Bone marrow (tissue), 2 donors: ENCODE measurements around the gene IFNAR2.
"Not testable (repeated sequence)": the region's sequence is repeated elsewhere in the genome, so short reads cannot be mapped to it uniquely, and the experiment has no call there.

Experiments used
- DNase-seq, 2 donors: peaks; one replicate each; lab custom pipeline; 2025; lab: John Stamatoyannopoulos, UW

IFNAR2 gene

GRCh38 chr21:33244082-33244778, 14.5 kb downstream of the IFNAR2 start:
- no peak for DNase-seq

DNA sequence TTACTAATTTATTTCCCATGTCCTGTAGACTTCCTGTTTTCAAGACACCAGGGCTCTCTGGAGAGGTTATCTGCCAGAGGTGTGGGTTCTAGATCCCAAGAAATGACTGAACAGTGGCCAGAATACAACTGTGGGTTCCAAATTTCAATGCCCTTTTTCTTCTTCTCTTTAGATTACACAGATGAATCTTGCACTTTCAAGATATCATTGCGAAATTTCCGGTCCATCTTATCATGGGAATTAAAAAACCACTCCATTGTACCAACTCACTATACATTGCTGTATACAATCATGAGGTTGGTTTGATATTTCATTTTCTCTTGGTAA, 15.0 kb downstream of the IFNAR2 start:
- no peak for DNase-seq

DNA sequence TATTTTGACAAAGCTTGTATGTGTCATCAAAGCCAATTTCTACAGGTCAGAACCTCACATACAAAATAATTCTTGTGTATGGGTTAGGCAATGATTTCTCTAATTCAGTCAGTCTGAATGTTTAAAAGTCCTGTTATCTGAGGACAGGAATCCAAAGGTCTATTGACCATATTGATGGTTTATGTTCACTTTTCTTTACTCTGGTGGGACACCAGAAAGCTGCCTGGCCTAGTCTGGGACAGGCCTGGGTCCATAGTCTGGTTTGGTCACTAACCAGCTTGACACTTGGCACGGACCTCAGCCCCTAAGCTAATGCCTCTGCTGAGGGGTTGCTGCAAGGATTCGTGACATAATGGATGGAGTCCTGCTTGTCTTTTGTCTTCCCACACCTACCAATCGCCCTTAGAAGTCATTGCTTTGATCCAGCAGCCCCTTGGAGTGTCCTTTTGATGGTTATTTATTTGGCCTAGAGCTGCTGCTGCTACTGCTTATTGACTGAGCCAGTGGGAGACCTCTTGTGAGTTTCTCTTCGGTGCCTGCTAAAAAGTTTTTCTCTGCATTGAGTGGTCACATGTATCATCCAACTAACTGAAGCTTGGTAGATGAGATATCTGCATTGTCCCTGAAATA, 15.7 kb downstream of the IFNAR2 start:
- DNase-seq, result no peak

DNA sequence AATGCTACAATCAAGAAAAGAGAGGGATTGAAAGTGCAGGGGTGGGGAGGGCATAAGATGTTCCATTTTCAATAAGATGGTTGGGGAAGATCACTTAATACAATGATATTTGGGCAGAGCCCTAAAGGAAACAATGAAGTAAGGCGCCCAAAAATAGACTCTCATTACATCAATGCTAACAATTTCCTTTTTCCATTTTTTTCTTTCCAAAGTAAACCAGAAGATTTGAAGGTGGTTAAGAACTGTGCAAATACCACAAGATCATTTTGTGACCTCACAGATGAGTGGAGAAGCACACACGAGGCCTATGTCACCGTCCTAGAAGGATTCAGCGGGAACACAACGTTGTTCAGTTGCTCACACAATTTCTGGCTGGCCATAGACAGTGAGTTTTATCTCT, 16.8 kb downstream of the IFNAR2 start:
- DNase-seq, result no peak

DNA sequence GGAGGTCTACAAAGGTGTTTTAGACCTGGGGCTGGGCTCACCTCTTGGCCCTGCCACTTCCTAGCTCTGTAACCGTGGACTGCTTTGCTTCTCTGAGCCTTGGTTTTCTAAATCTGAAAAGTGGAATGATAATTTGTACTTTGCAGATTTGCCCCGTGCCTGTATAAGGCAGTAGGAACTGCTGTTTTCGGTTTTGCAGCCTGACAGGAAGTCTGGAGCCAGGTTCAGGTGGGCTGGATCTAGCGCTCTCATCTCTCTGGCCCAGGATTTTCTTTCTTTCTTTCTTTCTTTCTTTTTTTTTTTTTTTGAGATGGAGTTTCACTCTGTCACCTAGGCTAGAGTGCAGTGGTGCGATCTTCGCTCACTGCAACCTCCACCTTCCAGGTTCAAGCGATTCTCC, 17.2 kb downstream of the IFNAR2 start:
- DNase-seq, result no peak

- no peak for DNase-seq
Measured at GRCh38 chr21:33247599-33247998, 17.9 kb downstream of the IFNAR2 start.

DNA sequence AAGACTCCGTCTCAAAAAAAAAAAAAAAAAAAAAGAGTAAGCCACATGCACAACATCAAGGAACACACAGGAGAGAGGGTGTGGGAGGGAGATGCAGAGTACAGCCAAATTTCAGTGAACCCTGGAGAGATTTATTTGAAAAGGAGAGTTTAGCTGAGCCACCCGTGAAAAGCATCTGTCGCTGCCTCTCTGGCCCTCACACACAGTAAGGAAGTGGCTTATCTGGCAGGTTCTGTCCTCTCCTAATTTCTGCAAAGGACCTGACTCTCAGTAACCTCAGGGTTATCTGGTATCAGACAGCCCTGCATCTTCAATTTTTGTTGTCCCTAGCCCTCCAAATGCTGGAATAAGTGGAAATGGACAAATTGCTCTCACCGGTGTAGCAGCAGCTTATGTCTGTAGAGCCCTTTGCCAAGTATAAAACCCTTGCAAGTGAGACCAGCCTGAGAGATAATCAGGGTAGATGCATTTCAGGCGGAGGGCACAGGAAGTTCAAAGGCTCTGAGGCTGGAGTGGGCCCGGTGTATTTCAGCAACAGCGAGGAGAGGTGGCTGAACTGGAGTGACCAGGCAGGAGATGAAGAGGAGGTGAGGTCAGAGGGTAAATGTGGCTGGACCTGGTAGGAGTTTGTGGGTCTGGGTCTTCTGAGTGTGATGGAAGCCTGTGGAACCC, 19.7 kb downstream of the IFNAR2 start:
- DNase-seq, result no peak

GRCh38 chr21:33251119-33251518, 21.4 kb downstream of the IFNAR2 start:
- no peak for DNase-seq

DNA sequence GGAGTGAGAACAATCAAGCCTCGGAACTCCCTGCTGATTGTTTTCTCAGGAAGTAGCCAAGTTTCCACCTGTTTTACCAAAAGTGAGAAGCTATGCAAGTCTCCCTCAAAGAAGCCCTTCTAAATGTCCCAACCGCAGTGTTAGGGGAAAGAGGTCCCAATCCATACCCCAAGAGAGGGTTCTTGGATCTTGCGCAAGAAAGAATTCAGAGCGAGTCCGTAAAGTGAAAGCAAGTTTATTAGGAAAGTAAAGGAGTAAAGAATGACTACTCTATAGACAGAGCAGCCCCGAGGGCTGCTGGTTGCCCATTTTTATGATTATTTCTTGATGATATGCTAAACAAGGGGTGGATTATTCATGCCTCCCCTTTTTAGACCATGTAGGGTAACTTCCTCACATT, 23.6 kb downstream of the IFNAR2 start:
- not testable (repeated sequence) for DNase-seq

DNA sequence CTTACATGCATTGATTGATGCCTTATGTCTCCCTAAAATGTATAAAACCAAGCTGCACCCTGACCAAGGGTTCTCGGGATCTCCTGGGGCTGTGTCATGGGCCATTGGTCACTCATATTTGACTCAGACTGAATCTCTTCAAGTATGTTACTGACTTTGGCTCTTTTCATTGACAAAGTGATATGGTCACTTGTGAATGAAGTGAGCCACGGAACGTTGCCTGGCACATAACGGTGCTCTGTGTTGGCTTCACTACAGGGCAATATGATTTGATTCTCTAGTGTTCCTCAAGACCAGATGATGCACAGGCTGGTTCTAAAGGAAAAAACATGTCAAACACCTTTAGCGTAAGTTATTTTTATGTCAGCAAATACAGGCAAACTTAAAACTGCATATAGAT, 25.0 kb downstream of the IFNAR2 start:
- DNase-seq, result no peak

DNA sequence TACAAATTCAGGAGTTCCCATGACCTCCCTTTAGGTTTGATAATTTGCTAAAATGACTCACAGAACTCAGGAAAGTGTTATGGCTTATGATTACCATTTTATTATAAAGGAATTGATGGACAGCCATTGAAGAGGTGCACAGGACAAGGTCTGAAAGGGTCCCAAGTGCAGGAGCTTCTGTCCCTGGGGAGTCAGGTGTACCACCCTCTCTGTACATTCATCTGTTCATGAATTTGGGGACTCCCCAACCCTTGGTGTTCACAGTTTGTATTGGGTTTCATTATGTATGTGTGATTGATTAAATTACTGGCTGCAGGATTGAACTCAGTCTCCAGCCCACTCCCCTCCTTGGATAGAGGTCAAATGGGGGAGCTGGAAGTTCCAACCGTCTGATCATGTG, 25.7 kb downstream of the IFNAR2 start:
- DNase-seq, result no peak

DNA sequence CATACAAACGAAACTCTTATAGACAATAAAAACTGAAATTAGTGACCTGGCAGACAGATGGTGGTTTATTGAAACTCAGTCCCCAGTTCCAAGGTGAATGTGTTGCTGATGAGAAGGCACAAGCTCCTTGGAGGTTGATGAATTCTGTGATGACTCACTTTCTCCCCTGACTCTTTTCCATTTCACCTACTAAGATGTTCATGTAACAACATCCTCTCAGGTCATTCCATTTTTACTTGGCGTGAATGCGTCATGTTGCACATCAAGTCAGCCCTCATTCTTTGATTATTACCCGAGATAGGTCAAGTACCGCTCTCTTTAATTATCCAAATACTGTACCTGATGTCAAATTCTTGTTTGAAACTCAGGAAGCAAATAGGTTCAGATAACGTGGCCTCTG, 26.3 kb downstream of the IFNAR2 start:
- no peak for DNase-seq

DNA sequence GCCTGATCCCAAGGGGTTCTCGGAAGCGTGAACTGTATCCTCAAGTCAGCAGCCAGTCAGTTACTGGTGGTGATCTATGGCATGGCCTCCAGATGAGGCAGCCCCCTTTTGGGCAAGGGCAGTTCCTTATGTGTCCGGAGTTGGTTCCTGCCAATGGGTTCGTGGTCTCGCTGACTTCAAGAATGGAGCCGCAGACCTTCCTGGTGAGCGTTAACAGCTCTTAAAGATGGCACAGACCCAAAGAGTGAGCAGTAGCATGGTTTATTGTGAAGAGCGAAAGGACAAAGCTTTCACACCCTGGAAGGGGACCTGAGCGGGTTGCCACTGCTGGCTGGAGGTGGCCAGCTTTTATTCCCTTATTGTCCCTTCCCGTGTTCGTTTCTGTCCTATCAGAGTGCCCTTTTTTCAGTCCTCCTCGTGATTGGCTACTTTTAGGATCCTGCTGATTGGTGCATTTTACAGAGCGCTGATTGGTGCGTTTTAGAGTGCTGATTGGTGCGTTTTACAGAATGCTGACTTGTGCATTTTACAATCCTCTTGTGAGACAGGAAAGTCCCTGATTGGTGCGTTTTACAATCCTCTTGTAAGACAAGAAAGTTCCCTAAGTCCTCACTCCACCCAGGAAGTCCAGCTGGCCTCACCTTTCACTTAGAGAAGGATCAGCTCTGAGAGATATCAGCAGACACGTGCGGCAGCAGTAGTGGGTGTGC, 27.5 kb downstream of the IFNAR2 start:
- no peak for DNase-seq

DNA sequence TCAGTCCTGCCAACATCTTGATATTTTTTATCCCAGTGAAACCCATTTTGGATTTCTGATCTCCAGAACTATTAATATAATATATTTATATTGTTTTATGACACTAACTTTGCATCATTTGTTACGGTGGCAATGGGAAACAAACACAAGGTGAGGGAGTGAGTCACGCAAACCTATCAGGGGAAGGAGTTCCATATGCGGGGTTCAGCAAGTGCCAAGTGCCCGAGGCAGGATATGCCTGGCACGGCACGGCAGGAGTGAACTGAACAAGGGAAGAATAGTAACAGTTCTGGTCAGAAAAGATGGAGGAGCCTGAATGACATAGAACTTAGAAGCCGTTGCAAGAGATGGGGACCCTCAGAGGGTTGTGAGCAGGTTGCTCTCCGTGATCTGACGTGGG, 28.7 kb downstream of the IFNAR2 start:
- DNase-seq, result no peak

DNA sequence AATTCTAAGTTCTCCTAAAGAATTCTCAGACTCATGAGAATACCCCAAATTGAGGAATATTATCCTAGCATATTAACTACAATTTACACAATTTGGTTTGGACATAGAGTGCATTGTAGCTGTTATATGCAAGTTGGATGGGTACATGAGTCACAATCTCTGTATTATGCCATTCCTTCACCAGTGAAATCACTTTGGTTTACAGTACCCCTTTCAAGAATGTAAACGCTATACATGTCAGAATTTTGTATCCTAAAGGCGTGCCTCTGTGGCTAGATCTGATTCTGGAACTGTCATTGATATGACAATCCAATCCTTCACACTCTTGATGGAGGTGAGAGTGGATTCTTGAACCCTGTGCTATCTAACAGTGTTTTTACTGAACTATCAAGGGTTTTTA, 29.7 kb downstream of the IFNAR2 start:
- no peak for DNase-seq

GRCh38 chr21:33259995-33260394, 30.3 kb downstream of the IFNAR2 start:
- DNase-seq, result no peak

- peak in 1 of 2 donors; percentile 72 for DNase-seq
Measured at GRCh38 chr21:33261635-33262034, 31.9 kb downstream of the IFNAR2 start.

DNA sequence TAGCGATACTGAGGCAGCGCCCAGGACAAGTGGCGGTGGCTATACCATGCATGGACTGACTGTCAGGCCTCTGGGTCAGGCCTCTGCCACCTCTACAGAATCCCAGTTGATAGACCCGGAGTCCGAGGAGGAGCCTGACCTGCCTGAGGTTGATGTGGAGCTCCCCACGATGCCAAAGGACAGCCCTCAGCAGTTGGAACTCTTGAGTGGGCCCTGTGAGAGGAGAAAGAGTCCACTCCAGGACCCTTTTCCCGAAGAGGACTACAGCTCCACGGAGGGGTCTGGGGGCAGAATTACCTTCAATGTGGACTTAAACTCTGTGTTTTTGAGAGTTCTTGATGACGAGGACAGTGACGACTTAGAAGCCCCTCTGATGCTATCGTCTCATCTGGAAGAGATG, 33.2 kb downstream of the IFNAR2 start:
- DNase-seq, result no peak

GRCh38 chr21:33264561-33264960, 34.8 kb downstream of the IFNAR2 start:
- DNase-seq, result no peak

- DNase-seq, result peak; percentile 55 to 95
Measured at GRCh38 chr21:33265664-33266049, 35.9 kb downstream of the IFNAR2 start.

DNA sequence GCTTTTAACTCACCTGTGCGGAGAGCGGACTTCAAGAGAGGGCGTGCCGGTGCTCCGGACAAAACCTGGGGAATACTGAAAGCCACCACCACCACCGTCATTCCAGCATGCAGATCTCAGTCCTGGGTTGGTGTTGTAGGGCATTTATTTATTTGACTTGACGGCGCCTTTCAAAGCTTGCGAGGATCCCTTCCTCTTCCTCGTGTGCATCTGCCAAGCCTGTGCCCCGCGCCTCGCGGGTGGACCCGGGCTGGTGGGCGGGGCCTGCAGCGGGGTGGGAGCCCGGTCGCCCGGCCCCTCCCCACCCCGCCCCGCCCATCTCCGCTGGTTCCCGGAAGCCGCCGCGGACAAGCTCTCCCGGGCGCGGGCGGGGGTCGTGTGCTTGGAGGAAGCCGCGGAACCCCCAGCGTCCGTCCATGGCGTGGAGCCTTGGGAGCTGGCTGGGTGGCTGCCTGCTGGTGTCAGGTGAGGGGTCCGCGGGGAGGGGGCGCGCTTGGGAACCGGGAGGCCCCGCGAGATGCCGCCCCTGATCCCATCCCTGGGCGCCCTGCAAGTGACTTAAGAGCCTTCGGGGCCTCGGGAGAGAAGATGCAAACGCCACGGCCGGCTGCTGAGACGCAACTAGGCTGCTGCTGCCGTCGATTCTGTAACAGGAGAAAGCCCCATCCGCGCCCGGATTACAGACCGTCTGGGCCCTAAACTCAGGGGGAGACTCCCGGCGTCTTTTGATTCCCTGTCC, 36.5 kb downstream of the IFNAR2 start, which contains the start of gene IL10RB:
TSS of gene IL10RB (plus strand) at position 318 of the 739 bp plus-strand sequence. CDS start at position 417, 99 bp downstream.
- peak; percentile 56 to 84 for DNase-seq

DNA sequence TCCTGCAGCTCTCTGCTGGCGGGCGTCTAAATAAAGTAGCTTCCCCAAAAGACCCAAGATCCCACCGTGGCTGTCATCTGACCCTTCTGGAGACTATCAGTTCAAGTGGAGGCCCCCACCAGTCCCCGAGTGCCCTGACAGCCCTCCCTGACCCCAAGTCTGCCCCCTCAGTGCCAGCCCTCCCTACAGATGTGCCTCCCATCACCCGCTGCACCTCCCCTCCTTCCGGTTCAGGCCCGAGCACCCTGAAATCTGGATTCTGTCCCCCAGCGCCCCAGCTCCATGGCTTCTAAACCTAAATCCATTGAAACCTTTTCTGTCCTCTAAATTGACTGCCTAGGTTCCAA, 37.0 kb downstream of the IFNAR2 start:
- no peak for DNase-seq
